Measurements from ENCODE around the gene TTC22.

DNA sequence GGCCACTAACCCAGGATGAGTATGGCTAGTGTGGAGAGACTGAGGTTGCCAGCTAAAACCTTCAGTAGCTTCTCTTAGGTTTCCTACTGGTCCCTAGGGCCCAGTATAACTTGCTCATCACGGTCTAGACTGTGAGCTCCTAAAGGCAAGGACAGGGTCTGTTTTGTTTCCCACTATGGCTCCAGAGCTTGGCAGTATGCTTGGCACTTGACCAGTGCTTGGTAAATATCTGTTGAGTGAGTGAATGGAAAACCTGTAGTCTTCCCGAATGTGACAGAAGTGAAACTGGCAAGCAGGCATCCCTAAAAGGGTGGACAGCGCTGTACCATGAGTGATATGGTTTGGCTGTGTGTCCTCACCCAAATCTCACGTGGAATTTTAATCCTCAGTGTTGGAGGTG is 23.7 kb downstream of the TTC22 start:
- TF ChIP-seq POLR2AphosphoS5 (IDR thresholded peaks at IDR 0.05; ENCODE audit: low read depth, low read length) (no peak), TAF1 (IDR thresholded peaks at IDR 0.05; ENCODE audit: borderline replicate concordance, insufficient read depth, low read length) (no peak), SIN3A (IDR thresholded peaks at IDR 0.05; ENCODE audit: borderline replicate concordance, insufficient read depth, low read length) (no peak), FOXP2 (optimal IDR thresholded peaks at IDR 0.05; ENCODE audit: borderline replicate concordance, extremely low read depth, extremely low read length, insufficient read depth) (no peak)
- TF ChIP-seq, protein P1, sequence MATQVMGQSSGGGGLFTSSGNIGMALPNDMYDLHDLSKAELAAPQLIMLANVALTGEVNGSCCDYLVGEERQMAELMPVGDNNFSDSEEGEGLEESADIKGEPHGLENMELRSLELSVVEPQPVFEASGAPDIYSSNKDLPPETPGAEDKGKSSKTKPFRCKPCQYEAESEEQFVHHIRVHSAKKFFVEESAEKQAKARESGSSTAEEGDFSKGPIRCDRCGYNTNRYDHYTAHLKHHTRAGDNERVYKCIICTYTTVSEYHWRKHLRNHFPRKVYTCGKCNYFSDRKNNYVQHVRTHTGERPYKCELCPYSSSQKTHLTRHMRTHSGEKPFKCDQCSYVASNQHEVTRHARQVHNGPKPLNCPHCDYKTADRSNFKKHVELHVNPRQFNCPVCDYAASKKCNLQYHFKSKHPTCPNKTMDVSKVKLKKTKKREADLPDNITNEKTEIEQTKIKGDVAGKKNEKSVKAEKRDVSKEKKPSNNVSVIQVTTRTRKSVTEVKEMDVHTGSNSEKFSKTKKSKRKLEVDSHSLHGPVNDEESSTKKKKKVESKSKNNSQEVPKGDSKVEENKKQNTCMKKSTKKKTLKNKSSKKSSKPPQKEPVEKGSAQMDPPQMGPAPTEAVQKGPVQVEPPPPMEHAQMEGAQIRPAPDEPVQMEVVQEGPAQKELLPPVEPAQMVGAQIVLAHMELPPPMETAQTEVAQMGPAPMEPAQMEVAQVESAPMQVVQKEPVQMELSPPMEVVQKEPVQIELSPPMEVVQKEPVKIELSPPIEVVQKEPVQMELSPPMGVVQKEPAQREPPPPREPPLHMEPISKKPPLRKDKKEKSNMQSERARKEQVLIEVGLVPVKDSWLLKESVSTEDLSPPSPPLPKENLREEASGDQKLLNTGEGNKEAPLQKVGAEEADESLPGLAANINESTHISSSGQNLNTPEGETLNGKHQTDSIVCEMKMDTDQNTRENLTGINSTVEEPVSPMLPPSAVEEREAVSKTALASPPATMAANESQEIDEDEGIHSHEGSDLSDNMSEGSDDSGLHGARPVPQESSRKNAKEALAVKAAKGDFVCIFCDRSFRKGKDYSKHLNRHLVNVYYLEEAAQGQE (IDR thresholded peaks at IDR 0.05; ENCODE audit: insufficient read depth in 1 of 2, low read depth in 2 of 2, low read length in 2 of 2): no peak
